Measurements from ENCODE around the gene CCT4.
"Not testable (repeated sequence)": the region's sequence is repeated elsewhere in the genome, so short reads cannot be mapped to it uniquely, and the experiment has no call there.

CCT4 gene

DNA sequence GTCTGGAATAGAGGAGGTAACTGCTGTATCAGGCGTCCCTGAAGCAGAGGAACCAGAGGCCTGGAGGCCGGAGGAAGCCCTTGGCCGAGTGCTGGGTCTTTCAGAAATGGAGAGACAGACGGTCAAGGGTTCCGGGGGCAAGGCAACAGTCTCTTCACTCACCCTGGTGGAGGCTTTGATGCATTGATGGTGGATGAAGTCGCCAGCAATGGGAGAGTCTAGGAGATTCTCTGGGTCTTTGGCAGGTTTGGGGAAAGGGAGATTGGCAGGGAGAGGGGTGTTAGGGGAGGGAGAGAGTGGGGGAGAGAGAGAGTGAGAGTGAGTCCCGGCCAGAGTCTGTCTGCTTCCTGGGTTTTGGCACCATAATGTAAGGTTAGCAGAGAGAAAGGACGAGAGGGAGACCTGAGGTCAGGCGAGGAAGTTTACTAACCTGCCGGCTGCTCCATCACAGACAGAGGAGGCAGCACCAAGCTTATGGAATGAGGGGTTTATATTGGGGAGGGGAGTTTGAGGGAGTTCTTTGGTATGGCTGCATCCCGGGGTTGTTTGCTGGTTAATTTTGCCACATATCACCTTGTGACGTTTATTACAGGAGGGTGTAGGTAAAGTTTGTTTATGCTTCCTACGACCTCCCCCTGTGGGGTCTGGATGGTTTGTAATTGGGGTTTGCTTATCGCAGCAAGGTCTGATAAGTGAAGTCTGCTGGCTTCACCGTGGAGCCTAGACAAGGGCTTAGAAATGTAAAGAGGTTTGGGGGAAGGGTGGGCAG is 36.6 kb upstream of the CCT4 start:
- DNase-seq (ENCODE audit: low read depth, low spot score), result no peak
- ChIA-PET CTCF (interaction anchor here (1.6 to 1.7 kb wide), 2 partner anchors 13 to 486 kb away, joined by 5 to 9 read pairs; no protein-coding TSS in a partner anchor), POLR2A (no interaction called here)
- no peak overlapping the region for H3K4me3 ChIP-seq (ENCODE audit: low read depth, low read length)
- TF ChIP-seq, protein P1, sequence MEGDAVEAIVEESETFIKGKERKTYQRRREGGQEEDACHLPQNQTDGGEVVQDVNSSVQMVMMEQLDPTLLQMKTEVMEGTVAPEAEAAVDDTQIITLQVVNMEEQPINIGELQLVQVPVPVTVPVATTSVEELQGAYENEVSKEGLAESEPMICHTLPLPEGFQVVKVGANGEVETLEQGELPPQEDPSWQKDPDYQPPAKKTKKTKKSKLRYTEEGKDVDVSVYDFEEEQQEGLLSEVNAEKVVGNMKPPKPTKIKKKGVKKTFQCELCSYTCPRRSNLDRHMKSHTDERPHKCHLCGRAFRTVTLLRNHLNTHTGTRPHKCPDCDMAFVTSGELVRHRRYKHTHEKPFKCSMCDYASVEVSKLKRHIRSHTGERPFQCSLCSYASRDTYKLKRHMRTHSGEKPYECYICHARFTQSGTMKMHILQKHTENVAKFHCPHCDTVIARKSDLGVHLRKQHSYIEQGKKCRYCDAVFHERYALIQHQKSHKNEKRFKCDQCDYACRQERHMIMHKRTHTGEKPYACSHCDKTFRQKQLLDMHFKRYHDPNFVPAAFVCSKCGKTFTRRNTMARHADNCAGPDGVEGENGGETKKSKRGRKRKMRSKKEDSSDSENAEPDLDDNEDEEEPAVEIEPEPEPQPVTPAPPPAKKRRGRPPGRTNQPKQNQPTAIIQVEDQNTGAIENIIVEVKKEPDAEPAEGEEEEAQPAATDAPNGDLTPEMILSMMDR (IDR thresholded peaks at IDR 0.05; ENCODE audit: insufficient read depth, low read length, missing control alignments), result no peak

DNA sequence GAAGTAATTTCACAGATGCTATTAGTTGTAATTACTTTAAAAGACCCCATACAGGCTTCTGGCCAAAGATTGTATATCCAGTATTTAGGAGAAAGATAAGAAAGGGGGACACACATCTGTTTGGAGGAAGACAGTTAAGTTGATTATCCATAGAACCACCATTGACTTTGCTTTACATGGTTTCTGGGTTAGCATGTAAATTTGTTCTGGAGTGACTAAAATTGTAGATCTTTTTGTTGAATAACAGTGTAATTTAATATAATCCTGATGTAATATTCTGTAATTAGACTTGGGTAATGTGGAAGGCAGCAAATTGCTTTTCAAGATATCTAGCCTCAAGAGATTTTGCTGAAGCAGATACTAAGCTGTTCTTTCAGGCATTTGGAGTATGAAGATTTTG is 34.3 kb upstream of the CCT4 start:
- H3K4me3 ChIP-seq (ENCODE audit: low read depth, low read length), result no peak overlapping the region
- no peak for DNase-seq (ENCODE audit: low read depth, low spot score)
- POLR2A ChIA-PET, result no interaction called here
- CTCF ChIA-PET, result interaction anchor here (1.3 kb wide), 1 partner anchor 488 kb away, joined by 10 read pairs; no protein-coding TSS in a partner anchor
- TF ChIP-seq, protein P1 (IDR thresholded peaks at IDR 0.05; ENCODE audit: insufficient read depth, low read length, missing control alignments), result no peak

DNA sequence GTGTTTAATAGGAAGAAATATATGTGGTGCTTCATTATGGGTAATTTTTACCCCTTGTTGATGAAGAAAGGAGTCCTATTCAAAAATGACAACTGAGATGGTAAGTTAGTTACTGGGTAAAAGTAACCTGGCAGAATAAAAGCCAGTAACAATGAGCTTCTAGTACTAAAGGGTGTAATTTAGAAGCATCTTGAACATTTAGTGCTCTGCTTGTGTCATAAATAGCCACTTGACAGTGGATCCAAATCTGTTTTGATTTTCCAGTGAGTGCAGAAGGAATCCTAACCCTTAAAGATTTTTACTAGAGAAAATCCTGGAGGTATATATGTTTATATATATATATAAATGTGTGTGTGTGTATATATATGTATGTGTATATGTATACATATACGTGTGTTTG is 32.1 kb upstream of the CCT4 start:
- ChIA-PET POLR2A (interaction anchor here (0.7 kb wide), 1 partner anchor 589 kb away, joined by 3 read pairs; no protein-coding TSS in a partner anchor), CTCF (interaction anchor here (0.9 to 1.3 kb wide), 2 partner anchors 488 to 491 kb away, joined by 4 to 5 read pairs; no protein-coding TSS in a partner anchor)
- DNase-seq (ENCODE audit: low read depth, low spot score), result no peak
- TF ChIP-seq, protein P1 (IDR thresholded peaks at IDR 0.05; ENCODE audit: insufficient read depth, low read length, missing control alignments), result no peak
- H3K4me3 ChIP-seq (ENCODE audit: low read depth, low read length), result no peak overlapping the region

DNA sequence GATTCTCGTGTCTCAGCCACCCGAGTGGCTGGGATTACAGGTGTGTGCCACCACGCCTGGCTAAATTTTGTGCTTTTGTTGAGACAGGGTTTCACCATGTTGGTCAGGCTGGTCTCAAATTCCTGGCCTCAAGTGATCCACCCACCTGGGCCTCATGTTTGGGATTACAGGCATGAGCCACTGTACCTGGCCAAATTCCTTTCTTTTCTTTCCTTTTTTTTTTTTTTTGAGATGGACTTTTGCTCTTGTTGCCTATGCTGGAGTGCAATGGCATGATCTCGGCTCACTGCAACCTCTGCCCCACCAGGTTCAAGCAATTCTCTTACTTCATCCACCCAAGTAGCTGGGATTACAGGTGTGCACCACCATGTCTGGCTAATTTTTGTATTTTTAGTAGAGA is 26.3 kb upstream of the CCT4 start:
- DNase-seq (ENCODE audit: low read depth, low spot score); POLR2A ChIA-PET; H3K4me3 ChIP-seq (ENCODE audit: low read depth, low read length): not testable (repeated sequence)
- CTCF ChIA-PET, result interaction anchor here (1.5 to 5.9 kb wide), 2 partner anchors 497 to 499 kb away, joined by 5 to 41 read pairs; no protein-coding TSS in a partner anchor

DNA sequence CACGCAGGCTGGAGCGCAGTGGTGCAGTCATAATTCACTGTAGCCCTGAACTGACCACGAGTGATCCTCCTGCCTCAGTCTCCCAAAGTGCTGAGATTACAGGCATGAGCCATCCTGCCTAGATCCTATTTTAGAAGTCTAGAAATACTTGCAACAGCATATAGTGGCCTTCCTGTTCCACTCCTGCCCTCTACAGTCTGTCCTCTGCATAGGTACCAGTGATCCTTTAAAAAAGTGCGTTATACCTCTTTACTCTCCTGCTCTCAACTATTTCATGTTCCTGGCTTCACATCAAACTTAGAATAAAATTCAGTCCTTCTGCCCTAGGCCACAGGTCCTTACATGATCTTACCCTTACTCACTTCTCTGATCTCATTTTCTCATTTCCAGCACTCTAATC is 23.1 kb upstream of the CCT4 start:
- no peak overlapping the region for H3K4me3 ChIP-seq (ENCODE audit: low read depth, low read length)
- DNase-seq (ENCODE audit: low read depth, low spot score), result no peak
- ChIA-PET POLR2A (no interaction called here), CTCF (interaction anchor here (1.0 to 1.4 kb wide), 3 partner anchors 15 to 772 kb away, joined by 3 to 5 read pairs (median 4); no protein-coding TSS in a partner anchor)
- TF ChIP-seq, protein P1 (IDR thresholded peaks at IDR 0.05; ENCODE audit: insufficient read depth, low read length, missing control alignments), result no peak

DNA sequence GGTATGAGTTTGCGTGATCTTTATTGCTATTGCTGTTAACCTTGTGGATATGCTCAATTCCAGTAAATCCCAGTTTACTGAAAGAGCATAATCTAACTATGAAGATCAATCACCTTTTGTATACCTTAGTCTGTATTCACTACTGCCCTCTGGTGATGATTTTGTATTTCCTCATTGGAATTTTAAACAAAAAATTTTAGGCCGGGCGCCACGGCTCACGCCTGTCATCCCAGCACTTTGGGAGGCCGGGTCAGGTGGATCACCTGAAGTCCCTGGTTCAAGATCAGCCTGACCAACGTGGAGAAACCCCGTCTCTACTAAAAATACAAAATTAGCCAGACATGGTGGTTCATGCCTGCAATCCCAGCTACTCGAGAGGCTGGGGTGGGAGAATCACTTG is 22.1 kb upstream of the CCT4 start:
- H3K4me3 ChIP-seq (ENCODE audit: low read depth, low read length), result no peak overlapping the region
- ChIA-PET POLR2A (no interaction called here), CTCF (interaction anchor here (1.0 to 1.4 kb wide), 4 partner anchors 17 to 775 kb away, joined by 3 to 5 read pairs (median 4); no protein-coding TSS in a partner anchor)
- TF ChIP-seq, protein P1 (IDR thresholded peaks at IDR 0.05; ENCODE audit: insufficient read depth, low read length, missing control alignments), result no peak
- DNase-seq (ENCODE audit: low read depth, low spot score), result no peak

Measured in AG04449 (cell line).